ENCODE results near the gene FLAD1.

DNA sequence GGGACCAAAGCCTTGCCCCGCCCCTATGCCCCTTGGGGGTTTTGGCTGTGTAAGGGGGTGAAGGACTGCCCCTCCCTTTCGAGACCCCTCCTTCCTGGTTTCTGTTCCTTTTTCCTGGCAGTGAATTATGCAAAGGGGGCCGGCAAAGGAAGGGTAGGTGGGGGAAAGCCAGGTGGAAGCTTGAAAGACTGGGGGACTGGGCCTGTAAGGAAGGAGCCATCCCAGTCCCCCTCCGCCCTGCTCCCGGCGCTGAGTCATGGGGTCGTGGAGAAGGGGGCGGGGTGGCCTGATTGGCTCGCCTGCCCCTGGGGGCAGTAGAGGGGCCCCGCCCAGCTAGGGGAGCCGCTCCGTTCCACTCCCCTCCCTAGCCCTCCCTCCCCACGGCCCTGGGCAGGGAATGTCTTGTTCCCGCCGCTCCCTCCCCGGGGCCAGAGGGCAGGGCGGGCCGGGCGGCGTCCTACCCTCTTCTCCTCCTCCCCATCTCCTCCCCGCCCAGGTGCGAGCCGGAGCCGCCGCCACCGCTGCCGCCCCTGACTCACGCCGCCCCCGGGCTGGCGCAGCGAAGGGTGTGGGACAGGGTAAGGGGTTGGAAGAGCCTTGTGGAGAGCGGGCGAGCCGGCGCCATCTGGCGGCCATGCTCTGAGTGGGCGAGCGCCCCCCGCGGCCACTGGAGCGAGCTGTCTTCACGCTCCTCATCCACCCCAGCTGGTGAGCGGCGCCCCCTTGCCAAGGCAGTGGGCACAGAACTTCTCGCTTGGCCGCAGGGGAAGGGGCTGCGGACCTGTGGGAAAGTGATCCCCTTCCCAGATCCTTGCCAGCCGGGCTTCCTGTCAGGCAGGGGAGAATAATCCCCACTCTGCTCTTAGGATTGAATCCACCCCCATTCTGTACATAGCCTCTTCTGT lies 34.1 kb downstream of the FLAD1 start:
- TF ChIP-seq, protein P1, sequence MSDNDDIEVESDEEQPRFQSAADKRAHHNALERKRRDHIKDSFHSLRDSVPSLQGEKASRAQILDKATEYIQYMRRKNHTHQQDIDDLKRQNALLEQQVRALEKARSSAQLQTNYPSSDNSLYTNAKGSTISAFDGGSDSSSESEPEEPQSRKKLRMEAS (IDR thresholded peaks at IDR 0.05), result peak; percentile 79
- TF ChIP-seq EZH2phosphoT487 (IDR thresholded peaks at IDR 0.05; ENCODE audit: borderline replicate concordance) (no peak), POLR2AphosphoS5 (IDR thresholded peaks at IDR 0.05; ENCODE audit: low read depth, low read length) (peak; percentile 83), POLR2A (IDR thresholded peaks at IDR 0.05; ENCODE audit: borderline replicate concordance, extremely low read depth, insufficient read depth, insufficient read length) (no peak)
- TF ChIP-seq, protein P2, sequence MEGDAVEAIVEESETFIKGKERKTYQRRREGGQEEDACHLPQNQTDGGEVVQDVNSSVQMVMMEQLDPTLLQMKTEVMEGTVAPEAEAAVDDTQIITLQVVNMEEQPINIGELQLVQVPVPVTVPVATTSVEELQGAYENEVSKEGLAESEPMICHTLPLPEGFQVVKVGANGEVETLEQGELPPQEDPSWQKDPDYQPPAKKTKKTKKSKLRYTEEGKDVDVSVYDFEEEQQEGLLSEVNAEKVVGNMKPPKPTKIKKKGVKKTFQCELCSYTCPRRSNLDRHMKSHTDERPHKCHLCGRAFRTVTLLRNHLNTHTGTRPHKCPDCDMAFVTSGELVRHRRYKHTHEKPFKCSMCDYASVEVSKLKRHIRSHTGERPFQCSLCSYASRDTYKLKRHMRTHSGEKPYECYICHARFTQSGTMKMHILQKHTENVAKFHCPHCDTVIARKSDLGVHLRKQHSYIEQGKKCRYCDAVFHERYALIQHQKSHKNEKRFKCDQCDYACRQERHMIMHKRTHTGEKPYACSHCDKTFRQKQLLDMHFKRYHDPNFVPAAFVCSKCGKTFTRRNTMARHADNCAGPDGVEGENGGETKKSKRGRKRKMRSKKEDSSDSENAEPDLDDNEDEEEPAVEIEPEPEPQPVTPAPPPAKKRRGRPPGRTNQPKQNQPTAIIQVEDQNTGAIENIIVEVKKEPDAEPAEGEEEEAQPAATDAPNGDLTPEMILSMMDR (IDR thresholded peaks at IDR 0.05 in 2 of 3, conservative IDR thresholded peaks at IDR 0.05 in 1 of 3; ENCODE audit: borderline replicate concordance in 1 of 3, insufficient read depth in 1 of 3, low read depth in 2 of 3, low read length in 2 of 3), result peak; percentile 99 to 100 (median 100)

Measured in HCT116 (cell line).